Measurements from ENCODE around the gene MRPS23.
A peak's percentile ranks its signal among the peaks of the same experiment; 100 is the strongest.

The MRPS23 gene

DNA sequence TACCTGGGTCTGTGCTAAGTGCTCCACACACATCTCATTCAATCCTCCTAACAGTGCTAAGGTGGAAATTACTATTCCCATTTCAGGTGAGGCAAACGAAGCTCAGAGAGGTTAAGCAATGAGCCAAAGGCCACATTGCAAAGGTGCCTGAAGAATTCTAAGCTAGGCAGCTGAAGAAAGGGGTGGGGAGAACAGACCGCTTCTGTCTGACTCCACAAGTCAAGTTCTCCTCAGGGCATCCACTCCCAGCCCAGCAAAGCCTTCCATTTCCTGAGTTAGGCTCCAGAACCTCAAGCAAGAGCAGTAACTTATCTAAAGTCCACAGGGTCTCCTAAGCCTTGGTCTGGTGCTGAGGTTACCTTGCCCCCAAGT, 27.0 kb upstream of the MRPS23 start:
- Histone ChIP-seq H3K9ac (ENCODE audit: low read depth, low read length) (no peak overlapping the region), H3K36me3 (ENCODE audit: insufficient read depth, low read length) (no peaks in the 10 kb centered on the region; the same call in 1 of the 2 replicates), H3K27me3 (ENCODE audit: insufficient read depth, low read length) (no peaks in the 10 kb centered on the region), H3K4me1 (ENCODE audit: insufficient read depth, low read length) (peaks cover 60% of the 10 kb centered on the region), H3K4me3 (ENCODE audit: low read length) (no peak overlapping the region), H3K27ac (ENCODE audit: low read depth, low read length) (no peak overlapping the region), H3K9me3 (ENCODE audit: insufficient read depth, low read depth, low read length) (no peaks in the 10 kb centered on the region)
- 76% methylated on average over 2 of the region's 2 CpGs for WGBS

DNA sequence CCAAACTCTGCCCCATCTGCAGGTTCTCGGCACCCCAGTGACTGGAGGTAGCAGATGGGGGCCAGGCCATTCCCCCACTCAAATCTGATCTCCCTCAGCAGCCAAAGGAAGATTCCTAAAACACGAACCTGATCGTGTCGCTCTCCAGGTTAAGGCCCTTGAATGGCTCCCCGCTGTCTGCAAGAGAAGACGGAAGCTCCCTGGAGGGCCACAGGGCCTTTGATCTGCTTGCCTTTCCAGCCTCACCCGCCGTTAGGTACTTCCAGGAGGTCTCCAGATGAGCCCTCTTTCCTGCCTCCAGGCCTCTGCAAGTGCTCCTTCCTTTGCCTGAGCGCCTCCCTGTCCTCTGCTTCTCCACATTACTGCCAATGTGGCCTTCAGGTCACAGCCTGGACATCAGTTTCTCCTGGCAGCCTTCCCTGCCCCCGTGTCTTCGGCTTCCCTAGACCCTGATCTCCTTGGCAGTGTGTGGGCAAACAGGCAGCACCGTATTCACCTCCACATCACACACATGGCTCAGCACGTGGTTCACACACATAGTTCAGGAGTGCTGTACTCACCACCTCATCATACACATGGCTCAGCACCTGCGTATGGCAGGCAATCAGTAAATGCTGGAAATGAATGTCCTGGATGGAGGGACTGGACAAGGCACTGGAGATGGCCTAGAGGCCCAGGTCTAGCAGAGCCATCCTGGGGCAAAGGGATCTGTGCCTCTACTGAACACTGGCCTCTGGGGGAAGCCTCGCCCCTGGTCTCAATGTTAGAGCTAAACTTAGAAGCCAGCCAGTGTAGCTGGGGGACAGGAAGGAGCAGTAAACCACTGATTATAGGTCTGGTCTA, 26.4 kb upstream of the MRPS23 start:
- Histone ChIP-seq H3K4me1 (ENCODE audit: insufficient read depth, low read length) (peaks cover 54% of the 10 kb centered on the region), H3K27me3 (ENCODE audit: insufficient read depth, low read length) (no peaks in the 10 kb centered on the region), H3K9ac (ENCODE audit: low read depth, low read length) (peak overlapping the region; percentile 34; the same call in 1 of the 2 replicates), H3K36me3 (ENCODE audit: insufficient read depth, low read length) (peaks cover under 1% of the 10 kb centered on the region; the same call in 1 of the 2 replicates), H3K4me3 (ENCODE audit: low read length) (no peak overlapping the region), H3K27ac (ENCODE audit: low read depth, low read length) (peak overlapping the region; percentile 95), H3K9me3 (ENCODE audit: insufficient read depth, low read depth, low read length) (no peaks in the 10 kb centered on the region)
- WGBS: 41% methylated on average over 15 of the region's 15 CpGs

DNA sequence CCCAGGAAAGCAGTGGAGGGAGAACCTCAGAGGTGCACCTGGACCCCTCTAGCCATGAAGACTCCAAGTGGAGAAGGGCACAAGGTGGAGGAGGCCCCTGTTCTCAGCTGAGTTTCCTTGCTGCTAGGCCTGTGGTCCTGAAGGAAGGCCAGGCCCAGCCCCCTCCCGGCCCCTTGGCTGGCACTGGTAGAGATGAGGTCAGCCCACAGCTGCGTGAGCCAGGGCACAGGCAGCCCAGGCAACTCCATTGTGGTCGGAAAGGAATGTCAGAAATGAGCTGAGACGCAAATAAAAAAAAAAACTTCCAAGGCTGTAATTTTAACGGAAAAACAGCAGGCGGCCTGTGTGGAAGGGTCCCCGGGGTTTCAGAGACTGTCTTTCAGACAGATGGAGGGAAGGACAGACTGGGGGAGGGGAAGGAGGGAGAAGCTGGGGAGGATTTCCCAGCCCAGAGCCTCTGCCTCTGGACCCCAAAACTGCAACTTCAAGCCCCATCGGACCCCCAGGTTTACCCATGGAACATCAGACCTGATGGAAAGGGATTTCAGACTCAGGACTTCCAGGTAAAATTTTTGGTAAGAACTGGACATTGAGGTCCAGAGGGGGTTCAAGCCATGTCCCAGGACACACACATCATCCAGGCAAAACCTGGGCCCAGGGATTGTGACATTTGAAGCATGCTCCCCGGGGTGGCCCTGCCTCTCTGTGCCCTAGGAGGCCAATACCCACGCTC, 25.6 kb upstream of the MRPS23 start:
- 21% methylated on average over 10 of the region's 10 CpGs for WGBS
- peaks cover 50% of the 10 kb centered on the region for H3K4me1 ChIP-seq (ENCODE audit: insufficient read depth, low read length)

DNA sequence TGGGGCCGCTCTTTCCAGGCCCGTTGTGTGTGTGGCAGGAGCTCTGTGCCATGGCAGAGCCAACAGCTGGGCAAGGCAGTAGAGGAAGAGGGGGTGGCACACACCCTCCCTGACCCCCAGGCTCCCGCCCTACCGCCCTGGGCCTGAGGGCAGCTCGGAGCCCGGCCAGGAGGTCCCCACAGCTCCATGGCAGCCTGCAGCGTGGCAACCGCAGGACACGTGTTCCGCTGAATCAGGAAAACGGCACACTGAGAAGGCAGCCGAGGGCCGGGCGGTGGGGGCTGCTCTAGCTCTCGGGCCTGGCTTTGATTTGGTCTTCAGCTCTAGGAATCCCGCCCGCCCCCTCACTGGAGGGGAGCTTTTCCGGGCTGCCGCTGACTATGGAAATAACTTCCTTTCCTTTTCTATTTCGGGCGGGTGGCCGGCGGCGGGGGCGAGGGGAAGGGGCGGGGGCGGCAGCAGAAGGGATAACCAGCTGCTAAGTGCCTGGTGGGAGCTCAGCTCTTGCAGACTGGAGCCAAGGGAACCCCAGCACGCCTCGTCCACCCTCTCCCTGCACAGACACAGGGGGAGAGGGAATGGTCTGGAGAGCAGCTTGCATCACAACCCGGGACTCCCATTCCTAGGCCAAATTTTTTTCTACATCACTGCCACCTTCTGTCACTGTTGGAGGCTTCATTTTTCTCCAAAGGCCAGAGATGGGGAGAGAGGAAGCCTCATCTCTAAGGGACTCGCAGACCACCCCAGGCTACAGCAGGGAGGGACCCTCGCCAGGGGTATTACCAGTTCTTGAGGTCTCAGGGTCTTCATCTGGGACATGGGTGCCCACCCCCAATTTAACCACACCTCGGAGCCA, 24.8 kb upstream of the MRPS23 start:
- peak overlapping the region; percentile 95 for H3K27ac ChIP-seq (ENCODE audit: low read depth, low read length)
- WGBS: 12% methylated on average over 23 of the region's 33 CpGs
- no peaks in the 10 kb centered on the region for H3K9me3 ChIP-seq (ENCODE audit: insufficient read depth, low read depth, low read length)
- H3K27me3 ChIP-seq (ENCODE audit: insufficient read depth, low read length): no peaks in the 10 kb centered on the region
- H3K4me1 ChIP-seq (ENCODE audit: insufficient read depth, low read length): peaks cover 43% of the 10 kb centered on the region
- peak overlapping the region; percentile 17; the same call in 1 of the 2 replicates for H3K4me3 ChIP-seq (ENCODE audit: low read length)
- H3K36me3 ChIP-seq (ENCODE audit: insufficient read depth, low read length): peaks cover 3% of the 10 kb centered on the region; the same call in 1 of the 2 replicates
- H3K9ac ChIP-seq (ENCODE audit: low read depth, low read length): peak overlapping the region; percentile 81

More for the DNA sequence above, 25.6 kb upstream of the MRPS23 start:
- Histone ChIP-seq H3K9ac (ENCODE audit: low read depth, low read length) (peak overlapping the region; percentile 65; the same call in 1 of the 2 replicates), H3K27ac (ENCODE audit: low read depth, low read length) (peak overlapping the region; percentile 95), H3K27me3 (ENCODE audit: insufficient read depth, low read length) (no peaks in the 10 kb centered on the region), H3K9me3 (ENCODE audit: insufficient read depth, low read depth, low read length) (no peaks in the 10 kb centered on the region), H3K36me3 (ENCODE audit: insufficient read depth, low read length) (peaks cover 3% of the 10 kb centered on the region; the same call in 1 of the 2 replicates), H3K4me3 (ENCODE audit: low read length) (peak overlapping the region; percentile 17; the same call in 1 of the 2 replicates)

DNA sequence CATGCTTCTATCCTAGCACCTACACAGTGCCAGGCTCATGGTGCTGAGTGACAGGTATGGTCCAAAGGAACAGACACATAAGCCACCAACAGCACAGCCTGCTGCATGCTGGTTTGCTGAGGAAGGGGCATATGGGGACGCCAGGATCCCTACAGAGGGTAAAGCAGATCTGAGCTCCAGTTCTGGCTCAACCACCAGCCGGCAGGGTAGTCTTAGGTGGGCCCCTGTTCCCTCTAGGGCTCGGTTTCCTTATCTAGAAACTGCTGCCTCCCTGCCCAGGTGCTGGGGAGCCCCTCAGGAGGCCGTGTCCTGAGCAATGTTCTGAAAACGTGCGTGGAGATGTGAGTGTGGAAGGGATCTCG, 24.2 kb upstream of the MRPS23 start:
- peak overlapping the region; percentile 14; the same call in 1 of the 2 replicates for H3K4me3 ChIP-seq (ENCODE audit: low read length)
- H3K9me3 ChIP-seq (ENCODE audit: insufficient read depth, low read depth, low read length): no peaks in the 10 kb centered on the region
- H3K9ac ChIP-seq (ENCODE audit: low read depth, low read length): peak overlapping the region; percentile 81
- H3K36me3 ChIP-seq (ENCODE audit: insufficient read depth, low read length): peaks cover 3% of the 10 kb centered on the region; the same call in 1 of the 2 replicates
- 52% methylated on average over 7 of the region's 7 CpGs for WGBS
- H3K4me1 ChIP-seq (ENCODE audit: insufficient read depth, low read length): peaks cover 39% of the 10 kb centered on the region
- peak overlapping the region; percentile 95 for H3K27ac ChIP-seq (ENCODE audit: low read depth, low read length)
- no peaks in the 10 kb centered on the region for H3K27me3 ChIP-seq (ENCODE audit: insufficient read depth, low read length)

DNA sequence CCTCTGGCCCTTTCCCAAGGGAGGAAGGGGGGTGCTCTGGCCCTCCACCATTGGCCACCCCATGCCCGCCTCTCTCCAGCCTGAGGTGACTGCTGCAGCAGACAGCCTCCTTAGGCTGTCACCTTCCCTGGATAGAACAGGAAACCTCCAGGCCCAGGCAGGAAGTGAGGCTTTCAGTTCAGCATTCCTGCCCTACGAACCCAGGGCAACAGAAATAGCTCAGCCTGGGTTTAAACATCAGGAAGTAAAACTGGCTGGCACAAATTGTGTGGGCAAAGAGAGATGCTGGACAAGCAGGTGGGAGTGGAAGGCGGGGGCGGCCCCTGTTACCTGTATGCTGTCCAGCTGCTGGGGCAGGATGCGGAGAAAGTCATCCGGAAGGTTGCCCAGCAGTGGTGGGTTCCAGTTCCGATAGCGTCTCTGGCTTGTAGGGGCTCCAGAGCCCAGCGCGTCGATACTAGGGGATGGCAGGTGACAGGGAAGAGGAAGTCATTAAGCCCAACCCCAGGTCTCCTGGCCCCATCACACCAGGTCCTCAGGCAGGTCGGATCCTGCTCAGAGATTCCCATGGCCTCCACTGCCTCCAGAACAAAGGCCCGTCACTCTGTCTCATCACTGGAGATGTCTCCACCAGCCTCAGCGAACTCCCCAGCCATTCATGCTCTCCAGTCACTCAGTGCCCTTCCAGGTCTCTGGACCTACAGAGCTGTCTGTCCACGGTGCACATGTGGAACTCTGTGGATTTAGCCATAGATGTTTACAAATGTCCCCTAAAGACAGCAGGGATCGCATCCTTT, 23.6 kb upstream of the MRPS23 start:
- Histone ChIP-seq H3K9me3 (ENCODE audit: insufficient read depth, low read depth, low read length) (no peaks in the 10 kb centered on the region), H3K4me1 (ENCODE audit: insufficient read depth, low read length) (peaks cover 43% of the 10 kb centered on the region), H3K9ac (ENCODE audit: low read depth, low read length) (peak overlapping the region; percentile 81; the same call in 1 of the 2 replicates), H3K4me3 (ENCODE audit: low read length) (no peak overlapping the region), H3K36me3 (ENCODE audit: insufficient read depth, low read length) (peaks cover 3% of the 10 kb centered on the region; the same call in 1 of the 2 replicates), H3K27ac (ENCODE audit: low read depth, low read length) (peak overlapping the region; percentile 95), H3K27me3 (ENCODE audit: insufficient read depth, low read length) (no peaks in the 10 kb centered on the region)
- WGBS: 96% methylated on average over 16 of the region's 16 CpGs

DNA sequence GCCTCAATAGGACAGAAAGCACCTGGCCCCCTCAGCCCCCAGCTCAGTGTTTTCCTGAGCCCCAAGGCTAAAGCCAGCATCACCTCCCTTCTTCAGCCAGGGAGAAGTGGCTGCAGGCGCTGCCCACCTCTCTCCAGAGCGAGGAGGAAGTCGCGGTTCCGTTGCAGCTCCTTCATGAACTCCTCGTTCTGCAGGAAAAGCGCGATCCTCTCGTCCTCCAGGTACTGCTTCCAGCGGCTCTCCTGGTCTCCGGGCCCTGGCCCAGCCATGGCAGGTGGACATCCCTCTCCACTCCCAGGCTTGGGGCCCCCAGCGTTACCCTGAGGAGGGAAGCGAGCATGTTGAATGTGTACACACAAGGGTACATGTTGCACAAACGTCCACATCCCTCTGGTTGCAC, 22.7 kb upstream of the MRPS23 start:
- no peak overlapping the region for H3K4me3 ChIP-seq (ENCODE audit: low read length)
- peaks cover 51% of the 10 kb centered on the region for H3K4me1 ChIP-seq (ENCODE audit: insufficient read depth, low read length)
- H3K9ac ChIP-seq (ENCODE audit: low read depth, low read length): no peak overlapping the region
- no peaks in the 10 kb centered on the region for H3K9me3 ChIP-seq (ENCODE audit: insufficient read depth, low read depth, low read length)
- 95% methylated on average over 14 of the region's 14 CpGs for WGBS
- H3K36me3 ChIP-seq (ENCODE audit: insufficient read depth, low read length): peaks cover 3% of the 10 kb centered on the region; the same call in 1 of the 2 replicates
- no peak overlapping the region for H3K27ac ChIP-seq (ENCODE audit: low read depth, low read length)
- no peaks in the 10 kb centered on the region for H3K27me3 ChIP-seq (ENCODE audit: insufficient read depth, low read length)

DNA sequence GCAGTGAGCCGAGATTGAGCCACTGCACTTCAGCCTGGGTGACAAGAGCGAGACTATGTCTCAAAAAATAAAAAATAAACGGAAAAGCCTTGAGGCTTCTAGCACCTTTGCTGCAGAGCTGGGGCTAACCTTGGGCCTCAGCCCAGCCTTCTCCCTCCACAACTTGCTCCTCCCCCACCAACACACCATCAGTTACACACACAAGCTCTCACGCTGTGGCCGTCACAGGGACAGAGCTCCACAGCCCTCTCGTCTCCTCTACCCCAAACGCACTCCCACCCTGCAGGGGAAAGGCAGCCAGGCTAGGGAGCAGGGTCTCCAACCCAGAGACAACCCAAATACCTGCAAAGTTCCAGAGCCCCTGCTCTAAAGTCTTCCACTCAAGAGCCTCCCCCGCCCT, 22.0 kb upstream of the MRPS23 start:
- no peak overlapping the region for H3K9ac ChIP-seq (ENCODE audit: low read depth, low read length)
- 82% methylated on average over 8 of the region's 8 CpGs for WGBS
- no peak overlapping the region for H3K4me3 ChIP-seq (ENCODE audit: low read length)
- peaks cover 48% of the 10 kb centered on the region for H3K4me1 ChIP-seq (ENCODE audit: insufficient read depth, low read length)
- peaks cover 3% of the 10 kb centered on the region; the same call in 1 of the 2 replicates for H3K36me3 ChIP-seq (ENCODE audit: insufficient read depth, low read length)
- H3K9me3 ChIP-seq (ENCODE audit: insufficient read depth, low read depth, low read length): no peaks in the 10 kb centered on the region
- H3K27me3 ChIP-seq (ENCODE audit: insufficient read depth, low read length): no peaks in the 10 kb centered on the region
- no peak overlapping the region for H3K27ac ChIP-seq (ENCODE audit: low read depth, low read length)

DNA sequence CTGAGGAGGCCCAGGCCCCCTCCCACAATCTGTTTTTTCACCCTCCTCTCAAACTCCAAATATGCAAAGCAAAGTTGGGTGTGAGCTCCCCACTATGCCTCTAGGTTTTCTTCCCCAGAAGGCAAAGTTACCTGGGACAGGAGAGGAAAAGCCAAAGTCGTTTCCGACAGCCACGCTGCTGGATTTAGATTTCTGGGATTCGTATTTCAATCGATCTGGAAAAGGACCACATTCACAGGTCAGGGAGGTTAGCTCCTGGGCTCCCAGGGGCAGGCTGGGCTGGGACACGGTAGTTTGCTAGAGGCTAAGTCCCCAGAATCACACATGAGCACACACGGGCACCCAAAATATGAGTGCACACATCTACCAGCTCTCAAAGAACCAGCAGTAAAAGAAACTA, 21.3 kb upstream of the MRPS23 start:
- Histone ChIP-seq H3K9me3 (ENCODE audit: insufficient read depth, low read depth, low read length) (no peaks in the 10 kb centered on the region), H3K36me3 (ENCODE audit: insufficient read depth, low read length) (peaks cover 3% of the 10 kb centered on the region; the same call in 1 of the 2 replicates), H3K9ac (ENCODE audit: low read depth, low read length) (no peak overlapping the region), H3K4me1 (ENCODE audit: insufficient read depth, low read length) (peaks cover 41% of the 10 kb centered on the region), H3K4me3 (ENCODE audit: low read length) (no peak overlapping the region), H3K27me3 (ENCODE audit: insufficient read depth, low read length) (no peaks in the 10 kb centered on the region), H3K27ac (ENCODE audit: low read depth, low read length) (no peak overlapping the region)
- 85% methylated on average over 7 of the region's 7 CpGs for WGBS

DNA sequence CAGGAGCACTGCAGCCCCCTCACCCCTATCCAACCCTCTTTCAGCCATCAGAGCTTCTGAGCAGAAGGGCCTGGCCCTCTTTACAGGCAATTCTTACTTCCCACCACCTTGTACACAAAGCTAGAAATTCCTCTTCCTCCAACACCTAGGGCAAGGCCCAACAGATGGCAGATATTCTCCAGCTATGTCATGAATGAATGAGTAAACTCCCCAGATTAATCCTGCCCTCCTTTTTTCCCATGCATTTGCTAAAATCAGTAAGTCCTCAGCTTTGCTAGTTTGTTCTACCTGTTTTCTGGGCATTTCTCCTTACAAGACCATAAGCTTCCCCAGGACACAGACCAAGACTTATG, 20.4 kb upstream of the MRPS23 start:
- Histone ChIP-seq H3K27me3 (ENCODE audit: insufficient read depth, low read length) (no peaks in the 10 kb centered on the region), H3K4me1 (ENCODE audit: insufficient read depth, low read length) (peaks cover 32% of the 10 kb centered on the region), H3K27ac (ENCODE audit: low read depth, low read length) (no peak overlapping the region), H3K9ac (ENCODE audit: low read depth, low read length) (no peak overlapping the region), H3K9me3 (ENCODE audit: insufficient read depth, low read depth, low read length) (no peaks in the 10 kb centered on the region), H3K36me3 (ENCODE audit: insufficient read depth, low read length) (peaks cover 3% of the 10 kb centered on the region; the same call in 1 of the 2 replicates), H3K4me3 (ENCODE audit: low read length) (no peak overlapping the region)
